Measurements from ENCODE around the gene PCYOX1L.

Gene PCYOX1L

DNA sequence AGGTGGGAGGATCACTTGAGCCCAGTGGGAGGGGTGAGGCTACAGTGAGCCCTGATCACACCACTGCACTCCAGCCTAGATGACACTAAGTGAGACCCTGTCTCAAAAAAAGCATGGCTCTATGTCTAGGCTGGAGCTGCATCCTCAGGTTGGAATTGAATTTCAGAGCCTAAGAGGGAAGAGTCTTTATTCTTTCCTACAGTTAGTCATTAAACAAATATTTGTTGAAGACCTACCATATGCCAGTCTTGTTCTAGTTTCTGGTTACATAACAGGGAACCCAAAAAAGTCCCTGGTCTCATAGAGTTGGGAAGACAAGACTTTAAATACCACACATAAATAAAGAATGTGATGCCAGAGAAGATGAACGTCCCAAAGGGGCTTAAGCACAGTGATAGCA lies 19.5 kb upstream of the PCYOX1L start:
- DNase-seq: peak; percentile 2 to 10

DNA sequence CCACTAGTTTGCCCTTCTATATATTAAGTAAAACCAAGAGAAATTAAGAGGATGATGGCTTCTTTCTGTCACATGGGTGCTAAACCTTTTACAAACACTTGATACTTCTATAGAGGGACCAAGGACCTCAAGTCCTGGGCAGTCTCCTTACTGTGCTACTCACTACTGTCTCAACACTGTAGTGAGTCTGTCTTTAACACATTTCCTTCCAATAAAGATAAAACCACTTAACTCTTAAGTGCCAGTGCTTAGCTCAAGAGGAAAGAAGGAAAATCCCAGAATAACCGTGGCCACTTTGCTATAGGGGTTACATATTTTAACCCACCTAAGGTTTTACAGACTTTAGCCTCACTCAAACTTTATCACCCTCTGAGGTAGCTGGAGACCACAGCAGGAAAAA lies 16.9 kb upstream of the PCYOX1L start:
- no peak for DNase-seq

DNA sequence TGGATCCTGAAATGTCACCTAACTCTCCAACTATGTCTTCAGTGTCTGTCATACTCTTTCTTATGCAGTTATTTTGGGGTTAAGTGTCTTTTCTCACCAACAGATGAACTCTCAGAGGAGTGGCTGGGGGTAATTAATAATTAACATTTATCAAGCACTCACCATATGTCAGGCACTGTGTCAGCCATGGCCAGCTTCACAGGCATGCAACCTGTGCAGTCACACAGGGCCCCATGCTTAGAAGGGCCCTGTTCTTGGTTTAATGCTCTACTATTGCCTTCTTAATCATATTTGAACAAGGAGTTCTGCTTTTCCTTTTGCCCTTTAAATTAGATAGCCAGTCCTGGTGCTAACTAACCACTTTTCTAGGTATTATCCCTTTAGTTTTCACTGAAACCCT lies 16.0 kb upstream of the PCYOX1L start:
- DNase-seq: no peak

DNA sequence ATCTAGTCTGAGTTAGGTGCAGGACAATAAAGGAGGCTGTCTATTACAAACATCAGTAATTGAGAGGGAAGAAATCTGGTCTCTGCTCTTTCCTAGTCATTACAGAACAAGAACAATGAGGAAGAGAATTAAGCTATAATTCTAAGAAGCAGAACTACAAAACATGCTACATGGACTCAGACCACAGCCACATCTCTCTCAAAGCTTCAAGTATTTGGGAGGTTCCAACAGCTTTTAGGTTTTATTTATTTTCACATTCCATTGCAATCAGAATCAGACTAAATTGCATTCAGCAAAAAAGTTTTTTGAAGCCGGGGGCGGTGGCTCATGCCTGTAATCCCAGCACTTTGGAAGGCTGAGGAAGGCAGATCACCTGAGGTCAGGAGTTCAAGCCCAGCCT lies 13.7 kb upstream of the PCYOX1L start:
- no peak for DNase-seq

GRCh38 chr5:149345147-149345891 lies 12.5 kb upstream of the PCYOX1L start, which contains the start of gene GRPEL2:
Gene GRPEL2, plus strand, starts transcription at chr5:149345499. Its CDS starts 41 bp downstream, at chr5:149345540.
- DNase-seq: peak; percentile 96 to 98

DNA sequence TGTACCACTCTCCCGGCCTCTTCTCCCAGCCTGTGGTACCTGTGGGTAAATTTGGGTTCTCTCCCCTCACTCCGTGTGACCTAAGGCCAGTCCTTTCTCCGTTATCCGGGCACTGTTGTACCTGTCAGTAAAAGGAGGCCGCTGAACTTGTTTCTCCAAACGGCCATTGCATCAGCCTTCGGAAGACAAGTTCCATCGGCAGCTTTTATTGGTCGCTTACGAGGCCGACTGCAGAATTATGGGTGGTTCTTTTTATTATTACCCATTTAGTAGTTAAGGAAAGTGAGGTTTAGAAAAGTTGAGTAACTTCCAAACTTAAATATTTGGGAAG lies 12.0 kb upstream of the PCYOX1L start:
- DNase-seq: no peak

- DNase-seq: no peak
These were observed 9.3 kb upstream of the PCYOX1L start for GRCh38 chr5:149348518-149348917.

GRCh38 chr5:149349382-149349781 lies 8.5 kb upstream of the PCYOX1L start:
- no peak for DNase-seq

DNA sequence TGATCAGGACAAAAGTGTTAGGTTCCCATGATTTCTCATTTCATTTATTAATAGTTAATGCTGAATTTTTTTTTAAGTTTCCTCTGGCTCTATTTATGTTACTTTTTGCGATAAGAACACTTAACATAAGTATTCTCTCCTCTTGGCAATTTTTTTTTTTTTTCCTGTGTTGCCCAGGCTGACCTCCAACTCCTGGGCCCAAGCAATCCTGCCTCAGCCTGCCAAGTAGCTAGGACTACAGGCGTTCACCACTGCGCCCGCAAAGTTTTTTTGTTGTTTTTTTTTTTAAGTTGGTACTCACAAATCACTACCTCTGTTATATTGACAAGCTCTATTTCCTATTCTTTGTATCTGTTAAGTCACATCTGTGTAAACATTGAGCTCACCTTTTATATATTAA lies 5.7 kb upstream of the PCYOX1L start:
- no peak for DNase-seq

DNA sequence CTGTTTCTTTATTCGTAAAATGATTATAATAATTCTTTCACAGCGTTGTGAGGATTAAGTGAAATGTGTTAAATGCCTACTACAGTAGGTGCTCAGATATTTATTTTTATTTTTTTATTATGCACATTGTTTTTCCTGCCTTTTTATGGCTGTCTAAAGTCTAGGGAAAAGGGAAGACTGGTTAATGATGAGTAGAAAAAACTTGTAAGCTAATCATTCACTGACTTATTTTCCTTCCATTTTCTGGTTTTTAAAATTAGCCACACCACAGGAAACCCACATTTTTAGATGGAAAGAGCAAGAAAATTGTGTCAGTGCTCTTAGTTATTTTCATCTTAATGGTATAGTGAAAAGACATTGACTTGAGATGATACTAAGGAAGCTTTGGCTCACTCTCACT lies 3.9 kb upstream of the PCYOX1L start:
- DNase-seq: no peak

DNA sequence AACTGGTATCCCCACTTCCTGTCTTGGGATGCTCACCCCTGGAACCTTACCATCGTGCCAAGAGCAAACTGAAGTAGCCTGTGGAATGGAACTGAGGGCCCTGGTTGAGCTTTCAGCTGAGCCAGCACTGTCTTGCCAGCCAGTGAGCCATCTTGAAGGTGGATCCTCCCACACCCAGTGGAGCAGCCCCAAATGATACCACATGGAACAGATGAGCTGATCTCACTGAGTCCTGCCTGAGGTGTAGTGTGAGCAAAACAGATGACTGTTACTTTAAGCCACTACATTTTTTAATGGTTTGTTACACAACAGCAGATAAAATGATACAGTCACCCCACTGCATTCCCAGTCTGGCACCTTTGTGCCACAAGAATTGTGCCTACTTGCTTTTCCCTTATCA lies 2.2 kb upstream of the PCYOX1L start:
- DNase-seq: no peak

DNA sequence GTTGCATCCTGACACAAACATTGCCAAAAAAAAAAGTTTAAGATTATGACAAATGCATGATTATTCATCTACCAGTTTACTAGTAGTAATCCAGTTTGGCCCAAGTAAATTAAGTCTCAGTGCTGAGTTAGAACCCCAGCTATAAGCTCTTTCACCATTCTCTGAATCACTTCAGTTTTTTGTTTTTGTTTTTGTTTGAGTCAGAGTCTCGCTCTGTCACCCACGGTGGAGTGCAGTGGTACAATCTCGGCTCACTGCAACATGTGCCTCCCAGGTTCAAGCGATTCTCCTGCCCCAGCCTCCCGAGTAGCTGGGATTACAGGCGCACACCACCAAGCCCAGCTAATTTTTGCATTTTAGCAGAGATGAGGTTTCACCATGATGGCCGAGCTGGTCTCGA lies 1.5 kb upstream of the PCYOX1L start:
- no peak for DNase-seq

GRCh38 chr5:149358294-149358651 lies 427 bp downstream of the PCYOX1L start:
- DNase-seq: peak; percentile 35 to 38

DNA sequence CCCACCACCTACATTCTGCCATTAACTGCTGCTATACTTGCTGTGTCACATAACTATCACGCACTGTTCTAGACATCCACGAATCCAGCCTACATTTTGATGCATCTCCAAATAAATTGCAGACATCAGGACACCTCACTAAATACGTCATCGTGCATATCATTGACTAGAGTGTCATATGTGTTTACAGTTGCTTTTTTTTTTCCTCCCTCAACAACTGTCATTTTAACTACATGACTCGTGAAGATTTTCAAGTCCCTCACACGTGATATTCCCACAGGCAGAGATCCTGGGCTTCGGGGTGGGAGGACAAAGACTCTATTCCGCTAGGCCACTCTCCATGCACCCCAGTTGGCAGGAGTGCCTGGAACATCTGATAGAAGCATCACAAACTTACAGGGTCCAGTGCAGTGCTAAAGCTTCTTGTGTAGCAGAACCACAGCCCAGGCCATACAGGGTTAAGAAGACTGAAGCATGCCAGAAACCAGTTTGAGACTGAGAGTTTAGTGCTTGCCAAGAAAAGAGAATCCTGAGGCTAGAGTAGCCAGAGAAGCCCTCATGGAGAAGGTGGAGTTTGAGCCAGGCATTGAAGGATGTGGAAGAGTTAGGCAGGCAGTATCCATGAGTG lies 1.1 kb downstream of the PCYOX1L start:
- DNase-seq: no peak

DNA sequence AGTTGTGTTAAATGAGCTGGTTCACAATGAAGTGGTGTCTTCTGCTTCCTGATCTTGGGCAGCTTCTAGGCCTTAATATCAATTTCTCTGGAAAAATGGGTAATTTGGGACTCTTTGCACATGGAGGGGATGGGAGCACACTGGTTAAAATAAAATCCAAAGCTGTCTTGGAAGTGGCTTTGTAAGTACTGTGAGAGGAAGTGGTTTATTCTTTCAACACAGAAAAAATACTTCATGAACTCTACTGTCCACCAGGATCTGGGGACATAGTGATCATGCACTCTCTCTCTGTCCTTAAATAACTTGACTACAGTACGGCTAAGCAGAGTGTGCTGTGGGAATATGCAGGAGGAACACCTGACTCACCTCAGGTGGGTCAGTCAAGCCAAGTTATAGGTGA lies 2.4 kb downstream of the PCYOX1L start:
- no peak for DNase-seq

- DNase-seq: no peak
These were observed 4.7 kb downstream of the PCYOX1L start for GRCh38 chr5:149362541-149362940.

- no peak for DNase-seq
These were observed 5.5 kb downstream of the PCYOX1L start for GRCh38 chr5:149363358-149363757.

GRCh38 chr5:149363936-149364335 lies 6.1 kb downstream of the PCYOX1L start:
- no peak for DNase-seq

DNA sequence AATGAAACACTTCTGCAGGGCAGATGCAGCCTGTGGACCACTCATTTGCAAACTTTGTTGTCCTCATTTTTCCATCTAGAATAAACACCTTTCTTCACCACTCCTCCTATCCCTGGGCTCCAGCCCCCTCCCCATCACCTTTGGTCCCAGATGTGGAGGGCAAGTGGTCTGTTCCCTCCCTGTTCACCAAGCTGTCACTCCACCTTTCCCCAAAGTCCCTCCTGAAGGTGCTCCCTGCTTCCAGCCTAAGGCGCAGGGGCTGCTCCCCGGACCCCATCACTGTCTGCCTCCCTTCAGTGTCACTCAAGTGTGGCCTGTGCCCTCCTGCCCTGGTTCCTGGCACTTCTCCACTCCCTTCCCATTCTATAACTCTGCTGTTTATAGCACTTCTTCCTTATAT lies 6.9 kb downstream of the PCYOX1L start:
- DNase-seq: no peak

DNA sequence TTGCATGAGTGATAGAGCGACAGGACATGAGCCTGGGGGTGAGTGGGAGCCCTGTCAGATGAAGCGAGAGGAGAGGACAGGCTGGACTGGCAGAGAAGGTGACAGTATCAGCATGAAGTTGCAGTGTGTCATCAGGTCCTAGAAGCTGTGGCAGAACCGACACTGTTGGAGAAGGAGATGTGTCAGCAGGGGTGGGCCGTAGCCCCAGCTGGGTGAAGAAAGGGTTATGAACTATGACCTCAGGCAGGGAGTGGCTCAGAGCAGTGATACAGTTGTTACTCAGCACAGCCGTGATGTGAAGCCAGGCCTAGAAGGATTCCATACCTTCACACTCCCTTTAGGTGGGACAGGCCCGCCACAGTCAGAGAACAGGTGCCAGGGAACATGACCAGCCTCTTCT lies 7.6 kb downstream of the PCYOX1L start:
- DNase-seq: no peak

DNA sequence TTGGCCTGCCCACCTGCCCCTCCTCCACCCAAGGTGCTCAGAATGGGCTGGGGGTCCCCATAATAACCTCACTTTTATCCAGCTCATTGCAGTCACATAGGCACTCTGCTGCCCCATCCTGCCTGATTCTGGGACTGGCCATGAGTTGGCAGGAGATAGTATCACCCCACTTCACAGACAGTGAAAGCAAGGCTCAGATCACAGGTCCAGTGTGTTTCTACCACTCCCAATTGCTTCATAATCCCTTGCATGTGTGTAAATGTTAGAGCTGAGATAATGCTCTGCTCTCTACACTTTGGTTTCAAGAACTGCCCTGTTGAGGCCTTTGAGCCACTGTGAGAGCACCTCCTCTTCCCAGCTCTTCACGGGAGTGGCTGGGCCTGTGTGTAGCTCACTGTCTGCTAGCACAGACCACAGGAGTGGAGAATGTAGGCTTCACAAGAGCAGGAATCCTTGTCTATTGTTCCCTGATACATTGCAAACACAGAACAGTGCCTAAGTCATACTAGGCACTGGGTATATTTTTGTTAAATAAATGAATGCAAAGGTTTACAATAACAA lies 8.4 kb downstream of the PCYOX1L start:
- DNase-seq: no peak

- DNase-seq: peak; percentile 80 to 85
These were observed 9.6 kb downstream of the PCYOX1L start for GRCh38 chr5:149367249-149367971.

- DNase-seq: no peak
These were observed 10.3 kb downstream of the PCYOX1L start for GRCh38 chr5:149367972-149368645.
